ENCODE results near the gene MRNIP. TPM values are rescaled to one million over a fixed set of nuclear protein-coding genes. Genes with fewer than 3 reads are reported as not detected.

MRNIP gene
- total and polyA plus RNA-seq, 2 of the 8 experiments (the other 6 are each of a cell fraction or from before 2014, with no cell fraction given), result 29.6 TPM

DNA sequence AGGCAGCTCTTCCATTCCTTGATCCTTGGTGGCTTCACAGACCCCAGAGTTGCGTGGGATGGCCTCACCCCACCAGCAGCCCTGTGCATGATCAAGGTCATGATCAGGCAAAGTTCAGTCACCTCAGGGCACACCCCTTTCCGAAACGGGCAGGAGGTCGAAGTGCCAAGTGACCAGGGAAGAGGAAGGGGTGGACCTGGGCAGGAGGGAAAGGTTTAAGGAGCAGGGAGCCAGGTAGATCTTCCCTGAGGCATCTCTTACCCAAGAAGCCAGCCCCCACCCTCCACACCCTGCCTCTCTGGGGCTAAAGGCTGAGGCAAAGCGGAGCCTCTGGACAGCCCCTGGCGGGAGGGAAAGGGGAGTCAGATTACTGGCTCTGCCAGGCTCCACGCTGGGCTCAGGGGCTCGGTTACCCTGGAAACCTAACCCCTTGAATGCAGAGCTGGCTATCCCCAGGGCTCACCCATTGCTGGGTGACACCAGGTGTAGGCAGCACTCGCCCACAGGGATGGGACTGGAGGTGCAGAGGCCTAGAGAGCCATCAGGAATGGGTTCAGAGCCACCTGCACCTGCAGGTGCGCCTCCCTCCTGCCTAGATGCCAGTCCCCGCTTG lies 55.6 kb downstream of the MRNIP start:
- Histone ChIP-seq H3K36me3 (ENCODE audit: control insufficient read depth in 2 of 4, insufficient read depth in 4 of 4, low read length in 3 of 4) (peaks cover 11 to 24% (median 20%) of the 10 kb centered on the region in 4 experiments), H3K56ac (replicated peaks; ENCODE audit: insufficient read length, low read depth, low read length) (no peak overlapping the region), H2BK12ac (ENCODE audit: low read depth, low read length) (no peak overlapping the region), H2BK120ac (replicated peaks; ENCODE audit: low read depth, low read length) (no peak overlapping the region), H3K14ac (ENCODE audit: insufficient read length) (no peak overlapping the region), H3K27ac (ENCODE audit: low read depth, low read length) (no peak overlapping the region), H3K9ac (replicated peaks in 1 of 4; ENCODE audit: extremely low read depth in 1 of 4, low read depth in 3 of 4, low read length in 3 of 4) (no peak overlapping the region), H4K20me1 (replicated peaks in 1 of 2; ENCODE audit: control insufficient read depth in 1 of 2, insufficient read depth in 2 of 2, low read length in 2 of 2) (peaks cover 8 to 26% of the 10 kb centered on the region in 2 experiments), H3K4ac (replicated peaks; ENCODE audit: insufficient read length, low read depth, low read length) (no peak overlapping the region), H3K9me3 (ENCODE audit: insufficient read depth in 2 of 2, low read depth in 1 of 2, low read length in 1 of 2) (no peaks in the 10 kb centered on the region), H3K79me1 (ENCODE audit: low read depth, low read length) (peaks cover 11% of the 10 kb centered on the region), H4K8ac (ENCODE audit: extremely low read depth, insufficient read depth, low read length) (no peak overlapping the region; the same call in 1 of the 2 replicates), H3K23me2 (ENCODE audit: low read depth, low read length) (peaks cover 10% of the 10 kb centered on the region; the same call in 1 of the 2 replicates), H2BK20ac (ENCODE audit: low read length) (no peak overlapping the region), H3K79me2 (ENCODE audit: control insufficient read depth in 1 of 2, insufficient read depth in 2 of 2, low read length in 2 of 2) (peaks cover 0 to 22% of the 10 kb centered on the region in 2 experiments; a peak in 2 of 4 replicates), H3K18ac (ENCODE audit: extremely low read depth, low read length) (no peak overlapping the region; the same call in 1 of the 2 replicates), H3K4me1 (replicated peaks in 1 of 4; ENCODE audit: control insufficient read depth in 3 of 4, insufficient read depth in 4 of 4, low read length in 3 of 4) (peaks cover 0 to 32% (median 30%) of the 10 kb centered on the region in 4 experiments; a peak in 6 of 7 replicates), H4K5ac (ENCODE audit: insufficient read length, low read depth, low read length) (no peak overlapping the region), H2AFZ (ENCODE audit: low read length) (no peak overlapping the region), H2BK5ac (ENCODE audit: low read depth, low read length) (peak overlapping the region; percentile 20; the same call in 1 of the 2 replicates), H3K4me2 (ENCODE audit: insufficient read depth in 1 of 2, low read depth in 2 of 2, low read length in 2 of 2) (peak overlapping the region; percentile 52 to 59), H4K91ac (replicated peaks; ENCODE audit: insufficient read length, low read length) (no peak overlapping the region), H3K4me3 (ENCODE audit: extremely low read depth in 1 of 4, insufficient read depth in 2 of 4, low read depth in 3 of 4, low read length in 4 of 4) (peak overlapping the region in 1 of 4 experiments; percentile 42; a peak in 2 of 8 replicates), H3K23ac (ENCODE audit: insufficient read length) (no peak overlapping the region), H3K27me3 (replicated peaks in 1 of 4; ENCODE audit: control insufficient read depth in 3 of 4, extremely low read depth in 1 of 4, insufficient read depth in 3 of 4, low read length in 3 of 4) (no peaks in the 10 kb centered on the region), H2BK15ac (ENCODE audit: low read length) (no peak overlapping the region), H2AK5ac (ENCODE audit: low read depth, low read length) (no peak overlapping the region)
- DNase-seq (ENCODE audit: low read depth in 1 of 2, low spot score in 2 of 2) (peak in 1 of 2 experiments; percentile 59), FAIRE-seq (no peak)
- no peak for TF ChIP-seq POLR2A (IDR thresholded peaks at IDR 0.05; ENCODE audit: control extremely low read depth in 1 of 2, low read depth in 2 of 2, low read length in 2 of 2)
- TF ChIP-seq ATF2 (IDR thresholded peaks at IDR 0.05; ENCODE audit: low read length), result no peak
- no peak for TF ChIP-seq JUND (IDR thresholded peaks at IDR 0.05; ENCODE audit: low read length)
- WGBS, 2 experiments (ENCODE audit: extremely low coverage in 1 of 2, insufficient coverage in 1 of 2, insufficient read length in 1 of 2, insufficient replicate concordance in 2 of 2, low coverage in 1 of 2, low lambda C conversion rate in 2 of 2, missing lambda C conversion rate in 1 of 2), result 43% methylated on average over 9 of the region's 11 CpGs; no CpG with 5 or more reads in 1 of the 2 experiments
- ChIA-PET POLR2A (ENCODE audit: partially characterized antibody) (interaction anchor here (1.2 to 16.9 kb wide), 5 partner anchors 14 to 180 kb away, joined by 3 to 207 read pairs (median 4); partner anchors contain the start of genes HNRNPH1 and SQSTM1), CTCF (ENCODE audit: partially characterized antibody) (interaction anchor here (0.9 to 3.9 kb wide), 16 partner anchors 11 to 202 kb away, joined by 3 to 23 read pairs (median 6); no protein-coding TSS in a partner anchor)

Measured in H1 (cell line).